Measurements from ENCODE around the gene JUP.

DNA sequence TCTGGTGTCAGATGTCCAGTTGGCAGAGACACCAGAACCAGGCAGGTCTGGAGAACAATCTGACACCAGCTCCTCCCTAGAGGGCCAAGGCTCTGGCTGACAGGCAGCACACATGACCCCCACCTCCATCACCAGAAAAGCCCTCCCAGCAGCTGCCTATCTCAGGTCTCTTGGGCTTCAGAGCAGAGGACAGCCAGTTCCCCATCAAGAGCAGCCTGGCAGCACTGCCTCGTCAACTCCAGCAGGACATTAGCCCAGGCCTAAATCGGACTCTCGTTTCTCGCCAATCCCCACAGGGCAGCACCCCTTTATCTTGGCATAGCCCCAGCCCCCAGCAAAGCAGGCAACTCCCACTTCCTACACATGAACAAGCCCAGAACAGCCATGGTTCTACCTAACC, 4.4 kb downstream of the JUP start:
- TF ChIP-seq POLR2A (IDR thresholded peaks at IDR 0.05; ENCODE audit: low read length), result no peak
- TF ChIP-seq GATA1 (IDR thresholded peaks at IDR 0.05; ENCODE audit: low read depth, low read length), result no peak
